ENCODE data around the gene FBXO30. TPM values are rescaled to one million over a fixed set of nuclear protein-coding genes. Genes with fewer than 3 reads are reported as not detected.

Gene FBXO30
- total RNA-seq, 1 experiment from 2014 or later = 12.2 TPM

- DNase-seq (ENCODE audit: low spot score) = no peak
- Histone ChIP-seq H3K4me3 (ENCODE audit: low read depth, low read length, poor library complexity, severe bottlenecking) (no peak overlapping the region), H3K4me1 (ENCODE audit: insufficient read depth, low read length, poor library complexity, severe bottlenecking) (no peaks in the 10 kb centered on the region), H3K27me3 (replicated peaks; ENCODE audit: insufficient read depth, low read depth, low read length, poor library complexity) (no peaks in the 10 kb centered on the region), H3K27ac (ENCODE audit: low read depth, low read length, poor library complexity, severe bottlenecking) (no peak overlapping the region), H3K36me3 (ENCODE audit: insufficient read depth, low read length, poor library complexity, severe bottlenecking) (peaks cover 23% of the 10 kb centered on the region), H3K9me3 (ENCODE audit: low read depth, low read length, poor library complexity, severe bottlenecking) (no peaks in the 10 kb centered on the region)
- POLR2A ChIA-PET (ENCODE audit: low non-redundant PET) = interaction anchor here (0.7 kb wide), 1 partner anchor 1924 kb away, joined by 3 read pairs; no protein-coding TSS in a partner anchor
- CTCF ChIA-PET = no interaction called here
- TF ChIP-seq EZH2 (IDR thresholded peaks at IDR 0.05; ENCODE audit: borderline replicate concordance, low read depth, low read length, poor library complexity, severe bottlenecking) (no peak), CTCF (conservative IDR thresholded peaks at IDR 0.05; ENCODE audit: low read depth, low read length) (no peak)
- intact Hi-C loops (cut with micrococcal nuclease; ENCODE audit: unreplicated experiment) = no loop called here
- BruUV-seq (replicated peaks) = no TSS peak
Measured at GRCh38 chr6:145802141-145802540, 12.5 kb downstream of the FBXO30 start.

- ChIA-PET CTCF (no interaction called here), POLR2A (ENCODE audit: low non-redundant PET) (no interaction called here)
- no peaks in the 10 kb centered on the region for H3K4me1 ChIP-seq (ENCODE audit: insufficient read depth, low read length, poor library complexity, severe bottlenecking)
- H3K36me3 ChIP-seq (ENCODE audit: insufficient read depth, low read length, poor library complexity, severe bottlenecking) = peaks cover 22% of the 10 kb centered on the region
- no peak for DNase-seq (ENCODE audit: low spot score)
- H3K9me3 ChIP-seq (ENCODE audit: low read depth, low read length, poor library complexity, severe bottlenecking) = no peaks in the 10 kb centered on the region
- TF ChIP-seq CTCF (conservative IDR thresholded peaks at IDR 0.05; ENCODE audit: low read depth, low read length) = no peak
- TF ChIP-seq EZH2 (IDR thresholded peaks at IDR 0.05; ENCODE audit: borderline replicate concordance, low read depth, low read length, poor library complexity, severe bottlenecking) = no peak
- no peak overlapping the region for H3K27ac ChIP-seq (ENCODE audit: low read depth, low read length, poor library complexity, severe bottlenecking)
- no TSS peak for BruUV-seq (replicated peaks)
- intact Hi-C loops (cut with micrococcal nuclease; ENCODE audit: unreplicated experiment) = no loop called here
- H3K27me3 ChIP-seq (replicated peaks; ENCODE audit: insufficient read depth, low read depth, low read length, poor library complexity) = no peaks in the 10 kb centered on the region
- no peak overlapping the region for H3K4me3 ChIP-seq (ENCODE audit: low read depth, low read length, poor library complexity, severe bottlenecking)
Measured at GRCh38 chr6:145801021-145801420, 13.6 kb downstream of the FBXO30 start.

GRCh38 chr6:145798530-145798929 lies 16.1 kb downstream of the FBXO30 start:
- intact Hi-C loops (cut with micrococcal nuclease; ENCODE audit: unreplicated experiment) = no loop called here
- no peak for DNase-seq (ENCODE audit: low spot score)
- Histone ChIP-seq H3K27ac (ENCODE audit: low read depth, low read length, poor library complexity, severe bottlenecking) (no peak overlapping the region), H3K9me3 (ENCODE audit: low read depth, low read length, poor library complexity, severe bottlenecking) (no peaks in the 10 kb centered on the region), H3K4me3 (ENCODE audit: low read depth, low read length, poor library complexity, severe bottlenecking) (no peak overlapping the region), H3K4me1 (ENCODE audit: insufficient read depth, low read length, poor library complexity, severe bottlenecking) (no peaks in the 10 kb centered on the region), H3K27me3 (replicated peaks; ENCODE audit: insufficient read depth, low read depth, low read length, poor library complexity) (no peaks in the 10 kb centered on the region), H3K36me3 (ENCODE audit: insufficient read depth, low read length, poor library complexity, severe bottlenecking) (peaks cover 5% of the 10 kb centered on the region)
- ChIA-PET POLR2A (ENCODE audit: low non-redundant PET) (no interaction called here), CTCF (no interaction called here)
- no TSS peak for BruUV-seq (replicated peaks)
- TF ChIP-seq CTCF (conservative IDR thresholded peaks at IDR 0.05; ENCODE audit: low read depth, low read length) (no peak), EZH2 (IDR thresholded peaks at IDR 0.05; ENCODE audit: borderline replicate concordance, low read depth, low read length, poor library complexity, severe bottlenecking) (no peak)

All from A673 (cell line).